ENCODE data around the gene FEZF1.

Gene FEZF1

GRCh38 chr7:122304319-122304975, at the start of gene FEZF1:
FEZF1 (minus strand) TSS chr7:122304750; CDS start chr7:122304437, 313 bp downstream.
- no peak for DNase-seq (ENCODE audit: low read depth)

DNA sequence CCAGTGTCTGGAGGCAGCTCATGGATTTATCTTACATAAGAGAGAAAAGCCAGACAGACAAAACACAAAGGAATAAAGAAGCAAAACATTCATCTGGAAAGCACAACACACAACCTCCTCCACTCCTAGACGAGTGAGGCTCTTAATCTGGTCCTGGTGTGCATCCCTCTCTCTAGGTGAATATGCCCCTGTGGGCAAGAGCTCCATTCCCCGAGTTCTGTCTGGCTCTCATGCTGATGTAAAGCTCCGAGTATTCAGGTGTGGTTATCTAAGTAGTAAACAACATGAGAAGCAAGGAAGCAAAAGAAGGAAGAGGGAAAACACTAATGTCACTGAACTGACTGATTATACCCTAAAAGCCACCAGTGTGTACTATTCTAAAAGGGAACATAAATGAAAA, 47.9 kb upstream of the FEZF1 start:
- no peak for DNase-seq (ENCODE audit: low read depth)

DNA sequence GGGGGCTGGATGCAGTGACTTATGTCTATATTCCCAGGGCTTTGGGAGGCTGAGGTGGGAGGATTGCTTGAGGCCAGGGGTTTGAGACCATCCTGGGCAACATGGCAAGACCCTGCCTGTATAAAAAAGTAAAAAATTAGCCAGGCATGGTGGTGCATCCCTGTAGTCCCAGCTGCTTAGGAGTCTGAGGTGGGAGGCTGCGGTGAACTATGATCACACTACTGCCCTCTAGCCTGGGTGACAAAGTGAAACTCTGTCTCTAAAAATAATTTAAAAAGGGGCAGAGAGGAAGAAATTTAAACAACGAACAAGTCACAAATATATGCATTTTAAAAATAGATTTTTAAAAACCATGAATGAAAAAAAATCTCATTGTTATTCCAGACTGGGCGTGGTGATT, 46.2 kb upstream of the FEZF1 start:
- DNase-seq (ENCODE audit: low read depth): no peak

DNA sequence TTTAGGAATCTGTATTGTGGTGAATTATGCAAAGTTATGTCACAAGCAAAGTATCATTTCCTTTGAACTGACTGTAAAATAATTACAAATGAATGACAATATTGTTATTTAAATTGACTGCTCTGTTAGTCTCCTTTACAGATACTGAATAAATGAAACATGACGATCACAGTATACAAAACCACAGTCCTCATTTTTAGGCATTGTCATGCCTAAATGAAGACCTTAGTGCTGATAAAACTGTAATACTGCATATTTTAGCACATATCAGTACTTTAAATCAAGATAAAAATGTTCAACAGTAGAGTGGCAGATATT, 39.7 kb upstream of the FEZF1 start:
- DNase-seq (ENCODE audit: low read depth): no peak

DNA sequence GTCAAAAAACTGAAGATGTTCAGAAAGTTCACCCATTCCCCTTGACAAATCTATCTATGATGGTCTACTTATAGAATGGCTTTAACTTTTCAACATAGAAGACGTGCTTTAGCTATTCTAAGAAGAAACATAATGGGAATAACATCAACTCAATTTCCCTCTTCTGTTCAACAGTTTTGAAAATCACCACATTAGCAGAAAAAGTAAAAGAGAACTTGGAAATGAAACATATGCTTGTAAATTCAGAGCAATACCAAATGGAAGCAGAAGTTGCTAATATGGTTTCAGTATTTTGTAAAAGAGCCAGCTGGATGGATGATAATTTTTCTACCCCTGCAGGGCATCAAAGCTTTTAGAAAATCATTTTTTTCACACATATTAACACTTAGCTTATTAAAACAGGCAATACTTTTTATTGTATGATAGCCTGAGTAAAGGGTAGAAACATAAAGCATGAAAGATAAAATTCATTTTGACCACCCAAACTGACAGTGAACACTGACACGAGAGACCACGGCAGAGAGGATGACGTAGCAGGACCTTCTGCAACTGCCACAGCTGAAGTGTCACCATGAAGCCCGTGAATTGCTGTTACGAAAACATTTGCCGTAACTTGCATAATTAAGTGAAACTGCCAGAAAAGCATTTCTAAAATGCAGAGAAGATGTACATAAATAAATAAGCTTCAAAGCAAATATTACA, 39.2 kb upstream of the FEZF1 start:
- DNase-seq (ENCODE audit: low read depth): no peak

DNA sequence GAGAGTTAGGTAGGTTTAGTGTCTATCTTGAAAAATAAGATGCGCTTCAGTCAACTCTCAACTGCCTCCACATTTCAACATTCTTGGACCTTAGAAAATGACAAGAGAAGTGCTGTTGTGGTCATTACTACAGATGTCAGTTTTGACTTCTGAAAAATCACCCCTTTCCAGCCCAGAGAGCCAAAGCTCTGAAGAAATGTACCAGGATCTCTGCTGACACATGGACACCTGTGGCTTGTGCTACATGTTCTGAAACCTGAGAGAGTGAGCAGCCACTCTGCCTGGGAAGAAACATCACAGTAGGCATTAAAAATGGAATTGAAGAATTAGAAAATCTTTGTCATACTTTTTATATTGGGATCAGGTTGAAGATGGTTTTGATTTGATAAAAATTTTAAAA, 35.9 kb upstream of the FEZF1 start:
- DNase-seq (ENCODE audit: low read depth): no peak

DNA sequence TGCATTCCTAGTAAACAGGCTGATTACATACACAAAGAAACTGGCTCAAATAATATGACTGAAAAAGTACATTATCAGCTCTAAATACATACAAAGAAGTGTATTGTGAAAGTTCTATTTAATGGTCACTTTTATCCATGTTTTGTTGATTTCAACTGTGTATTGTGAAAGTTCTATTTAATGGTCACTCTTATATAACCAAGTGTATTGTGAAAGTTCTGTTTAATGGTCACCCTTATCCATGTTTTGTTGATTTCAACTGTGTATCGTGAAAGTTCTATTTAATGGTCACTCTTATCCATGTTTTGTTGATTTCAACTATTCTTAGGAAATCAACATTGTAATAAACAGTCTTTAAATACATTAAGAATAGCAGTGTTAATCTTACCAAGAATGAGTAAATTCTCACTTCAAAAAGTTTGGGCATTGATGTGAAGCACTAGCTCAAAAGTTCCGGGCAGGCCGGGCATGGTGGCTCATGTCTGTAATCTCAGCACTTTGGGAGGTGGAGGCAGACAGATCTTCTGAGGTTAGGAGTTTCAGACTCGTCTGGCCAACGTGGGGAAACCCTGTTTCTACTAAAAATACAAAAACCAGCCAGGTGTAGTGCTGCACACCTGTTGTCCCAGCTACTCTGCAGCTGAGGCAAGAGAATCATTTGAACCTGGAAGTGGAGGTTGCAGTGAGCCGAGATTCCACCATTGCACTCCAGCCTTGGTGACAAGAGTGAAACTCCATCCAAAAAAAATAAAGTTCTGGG, 34.8 kb upstream of the FEZF1 start:
- no peak for DNase-seq (ENCODE audit: low read depth)

DNA sequence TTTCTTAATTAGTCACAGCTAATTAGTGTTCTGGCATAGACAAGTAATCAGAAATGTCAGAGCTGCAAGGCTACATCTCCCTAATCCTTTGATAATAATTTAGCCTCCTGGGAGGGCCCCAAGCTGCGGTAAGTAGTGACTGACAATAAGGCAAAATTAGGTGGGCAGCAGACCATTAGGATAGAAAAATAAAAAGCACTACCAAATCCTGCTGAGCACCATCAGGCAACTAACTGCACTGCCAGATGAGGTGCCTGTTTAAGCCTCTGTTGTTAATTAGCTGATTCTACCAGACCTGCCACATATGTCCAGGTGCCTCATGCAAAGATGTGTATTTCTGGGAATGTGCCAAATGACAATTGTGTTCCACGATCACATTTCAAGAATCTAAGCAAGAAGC, 32.5 kb upstream of the FEZF1 start:
- DNase-seq (ENCODE audit: low read depth): no peak

DNA sequence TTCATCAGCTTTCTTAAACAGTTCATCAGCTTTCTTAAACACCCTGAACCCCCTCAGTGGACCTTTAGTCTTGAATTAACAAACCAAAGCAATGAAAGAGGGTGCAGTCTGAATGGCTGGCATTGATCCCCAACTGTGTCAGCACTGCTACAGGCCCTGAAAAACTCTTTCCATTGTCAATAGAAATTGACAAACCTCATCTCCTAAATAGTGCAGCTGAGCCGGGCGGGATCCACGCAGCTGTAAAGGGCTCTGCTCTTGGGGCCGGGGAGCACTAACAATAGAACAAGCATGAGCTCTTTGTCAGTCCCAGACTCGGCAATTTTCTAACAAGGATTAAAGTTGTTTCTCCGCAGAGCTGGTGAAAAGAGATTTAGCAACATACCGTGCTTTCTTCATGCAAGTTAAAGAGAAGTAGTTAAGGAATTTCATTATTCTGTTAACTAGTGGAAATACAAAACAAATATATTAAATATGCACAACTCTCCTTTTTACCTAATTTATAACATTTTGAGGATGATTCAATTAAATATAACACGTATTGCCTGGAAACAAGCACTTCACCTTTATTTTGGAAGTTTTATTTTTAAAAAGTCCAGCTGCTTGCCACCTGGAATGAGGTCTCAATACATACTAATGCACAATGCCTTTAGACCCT, 24.7 kb upstream of the FEZF1 start:
- no peak for DNase-seq (ENCODE audit: low read depth)

DNA sequence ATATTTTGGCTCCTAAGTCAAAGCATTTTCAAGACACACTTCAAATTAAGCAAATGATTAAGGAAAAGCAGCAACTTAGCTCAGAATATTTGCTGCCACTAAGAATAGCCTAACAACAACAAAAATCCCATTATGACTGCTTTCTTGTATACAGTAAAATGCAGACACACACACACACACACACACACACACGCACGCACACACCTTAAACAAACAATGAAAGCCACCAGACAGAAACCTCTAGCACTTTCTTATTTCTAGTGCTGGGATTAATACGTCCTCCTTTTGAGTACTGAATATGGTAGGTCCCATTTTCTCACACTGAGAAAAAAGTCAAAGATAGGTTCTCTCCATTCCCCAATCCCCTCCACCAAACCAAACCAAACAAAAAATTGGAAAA, 23.4 kb upstream of the FEZF1 start:
- no peak for DNase-seq (ENCODE audit: low read depth)

DNA sequence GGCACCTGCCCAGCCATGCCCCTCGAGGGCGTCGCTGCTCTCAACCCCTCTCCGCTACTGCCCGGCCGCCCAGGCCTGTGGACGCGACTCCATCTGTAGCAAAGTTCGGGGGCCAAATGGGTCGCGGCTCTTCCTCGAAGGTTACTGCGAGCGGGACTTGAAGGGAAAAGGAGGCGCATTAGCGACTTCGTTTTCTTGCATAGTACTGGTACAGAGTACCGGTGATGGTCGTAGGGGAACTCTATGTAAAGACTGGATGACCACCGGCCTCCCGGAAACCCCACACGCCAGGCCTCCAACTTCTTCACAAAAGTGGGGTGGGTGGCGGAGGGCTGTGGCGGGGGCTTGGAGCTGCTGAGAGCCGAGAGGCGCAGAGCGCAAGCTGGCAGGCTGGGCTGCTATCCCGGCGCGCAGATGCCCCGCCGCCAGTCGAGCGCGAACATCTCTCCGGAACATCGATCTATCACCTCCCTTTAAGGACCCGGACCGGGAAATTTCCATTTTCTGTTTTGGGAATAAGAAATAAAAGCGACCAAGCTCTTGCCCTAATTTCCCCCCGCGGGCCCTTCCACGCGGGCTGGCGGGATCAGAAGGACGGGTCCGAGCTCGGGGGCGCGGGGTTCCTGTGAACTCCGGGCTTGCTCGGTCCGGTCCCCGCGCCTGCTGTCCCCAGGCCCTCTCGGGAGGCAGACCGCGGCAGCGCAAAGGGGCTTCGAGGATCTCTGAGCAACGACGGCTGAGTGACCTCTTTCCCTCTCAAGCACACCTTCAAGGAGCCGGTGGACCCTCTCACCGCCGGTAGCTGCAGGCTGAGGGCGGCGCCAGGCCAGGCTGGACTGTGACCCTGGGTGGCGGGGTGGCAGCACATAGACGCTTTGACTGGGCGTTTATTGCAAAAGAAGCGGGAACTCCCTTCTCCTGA, 12.2 kb upstream of the FEZF1 start:
- no peak for DNase-seq (ENCODE audit: low read depth)

DNA sequence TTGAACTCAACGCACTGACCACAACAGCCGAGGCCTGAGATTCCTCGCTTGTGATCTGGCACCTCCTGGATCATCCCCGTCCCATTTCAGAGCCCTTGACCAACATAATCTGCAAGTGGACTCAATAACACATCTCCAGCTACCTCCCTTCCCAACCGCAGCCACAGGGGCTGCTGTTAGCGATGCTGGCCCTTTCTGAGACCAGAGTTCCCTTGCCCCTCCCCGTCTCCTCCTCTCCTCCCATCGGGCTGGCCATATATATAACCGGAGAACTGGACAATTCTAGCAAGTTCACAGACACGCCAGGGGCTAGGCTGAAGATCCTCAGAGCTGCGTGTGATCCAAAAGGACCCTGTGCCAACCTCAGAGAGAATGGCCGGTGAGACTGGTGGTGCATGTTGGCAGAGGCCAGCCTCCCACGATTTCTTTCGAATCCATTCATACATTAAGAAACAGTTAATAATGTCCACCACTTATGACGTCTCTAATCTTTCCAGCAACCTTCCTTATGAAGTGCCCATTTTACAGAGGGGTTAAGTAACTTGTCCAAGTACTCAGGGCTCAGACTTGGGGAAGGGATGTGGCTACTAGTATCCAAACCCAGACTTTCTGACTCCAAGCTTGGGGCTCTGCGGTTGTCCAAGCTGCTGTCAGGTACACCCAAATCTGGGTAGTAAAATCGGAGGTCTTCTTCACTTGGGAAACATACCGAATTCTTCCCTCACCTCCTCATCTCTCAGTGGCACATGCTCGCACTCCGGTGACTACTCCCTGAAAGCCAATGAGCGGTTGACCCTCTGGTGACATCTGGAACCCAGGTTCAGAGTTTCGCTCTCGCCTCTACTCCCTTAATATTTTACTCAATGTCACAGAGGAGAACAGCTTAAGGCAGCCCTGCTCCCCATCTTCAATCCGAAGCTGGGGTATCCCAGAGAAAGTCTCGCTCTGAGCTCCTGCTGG, 11.2 kb upstream of the FEZF1 start:
- no peak for DNase-seq (ENCODE audit: low read depth)

GRCh38 chr7:122314284-122314683, 9.7 kb upstream of the FEZF1 start:
- no peak for DNase-seq (ENCODE audit: low read depth)

DNA sequence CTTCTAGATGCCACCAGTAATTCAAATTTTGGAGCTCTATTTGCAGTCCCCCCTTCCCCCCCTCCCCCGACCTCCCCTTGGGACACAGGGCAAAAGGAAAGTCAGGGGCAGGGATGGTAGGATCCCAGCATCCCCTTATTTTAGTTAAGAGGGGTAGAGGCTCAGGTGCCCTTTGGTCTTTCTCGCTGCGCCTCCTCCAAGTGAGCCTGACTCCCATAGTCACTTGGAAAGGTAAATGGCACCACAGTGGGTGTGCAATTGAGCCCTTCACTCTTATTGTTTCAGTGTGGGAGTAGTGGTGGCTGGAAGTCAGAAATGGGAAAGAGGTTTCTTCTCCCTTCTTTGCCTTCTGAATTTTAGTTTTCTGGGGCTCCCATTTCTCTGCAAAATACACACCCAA, 8.2 kb upstream of the FEZF1 start:
- DNase-seq (ENCODE audit: low read depth): no peak

DNA sequence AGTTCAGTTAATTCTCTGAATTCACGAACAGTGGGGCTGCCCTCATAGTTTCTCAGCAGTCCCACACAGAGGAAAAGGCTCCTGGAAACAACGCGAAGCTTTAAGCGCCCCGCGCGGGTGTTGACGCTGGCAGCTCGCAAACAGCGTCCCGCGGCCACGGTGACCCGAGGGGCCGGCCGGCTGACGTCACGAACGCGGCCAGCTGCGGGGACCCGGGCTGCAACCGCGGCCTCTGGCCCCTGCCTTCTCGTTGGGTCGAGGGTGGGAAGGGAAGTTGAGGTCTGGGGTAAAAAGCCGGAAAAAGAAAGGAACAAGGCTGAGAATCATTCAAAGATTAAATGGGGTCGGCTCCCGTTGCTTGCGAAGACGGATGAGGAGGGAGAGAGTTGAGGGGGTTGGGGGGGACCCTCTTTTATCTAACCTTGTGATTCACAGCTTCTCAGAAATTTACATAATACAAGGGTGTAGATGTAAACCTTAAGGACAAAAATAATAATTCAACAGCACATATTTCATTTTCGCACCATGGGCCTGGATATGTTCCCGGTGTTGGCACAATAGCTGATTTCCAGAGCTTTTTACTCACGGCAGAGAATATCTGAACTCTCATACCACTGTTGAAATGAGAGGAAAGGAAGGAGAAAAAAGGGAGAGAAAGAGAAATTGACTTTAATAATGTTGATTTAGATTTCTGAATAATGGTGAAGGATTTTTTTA, 7.3 kb upstream of the FEZF1 start:
- DNase-seq (ENCODE audit: low read depth): no peak

GRCh38 chr7:122311050-122311700, 6.6 kb upstream of the FEZF1 start:
- no peak for DNase-seq (ENCODE audit: low read depth)

DNA sequence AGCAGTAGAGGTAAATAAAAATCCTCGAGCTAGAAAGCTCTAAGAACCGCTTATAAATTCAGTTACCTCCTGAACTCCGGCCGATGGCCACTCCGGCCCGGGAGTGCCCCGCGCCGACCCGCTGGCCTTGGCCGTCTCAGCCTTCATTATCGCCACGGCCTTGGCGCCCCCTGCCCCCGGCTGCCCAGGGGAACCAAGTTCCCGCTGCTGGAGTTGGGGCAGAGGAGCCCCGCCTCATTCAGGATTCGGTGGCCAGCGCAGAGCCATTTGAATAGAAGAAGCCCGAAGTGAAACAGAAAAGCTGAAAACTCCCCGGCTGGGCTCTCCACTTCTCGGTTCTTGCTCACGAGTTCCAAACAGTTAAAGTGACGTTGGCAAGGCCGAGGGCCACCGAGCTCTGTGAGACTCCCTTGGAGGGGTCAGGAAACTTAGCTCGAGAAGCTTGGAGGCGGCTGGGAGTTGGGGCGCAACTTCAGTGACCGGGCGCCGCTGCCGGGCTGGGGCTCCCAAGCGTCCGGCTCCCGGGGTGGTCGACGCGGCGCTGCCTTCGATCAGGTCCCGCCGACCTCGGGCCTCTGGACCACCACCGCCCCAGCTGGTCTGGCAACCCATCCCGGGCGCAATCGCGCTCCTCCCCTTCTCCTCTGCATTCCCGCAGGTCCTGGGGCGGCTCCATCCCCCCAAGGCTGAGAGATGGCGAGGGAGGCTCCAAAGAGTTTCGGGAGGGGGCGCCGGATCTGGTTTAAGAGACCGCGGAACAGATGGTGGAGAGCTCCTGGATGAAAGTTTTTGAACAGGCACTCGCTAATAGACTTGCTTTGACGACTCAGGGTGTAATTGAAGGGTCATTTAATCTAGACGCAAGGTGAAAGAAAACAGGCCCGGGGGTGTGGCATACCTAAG, 5.8 kb upstream of the FEZF1 start:
- no peak for DNase-seq (ENCODE audit: low read depth)

- no peak for DNase-seq (ENCODE audit: low read depth)
These were observed 4.9 kb upstream of the FEZF1 start for GRCh38 chr7:122309421-122309820.

Data from ELR (cell line).